ENCODE measurements around the gene KMT2B. TPM values are rescaled to one million over a fixed set of nuclear protein-coding genes. Genes with fewer than 3 reads are reported as not detected.

The KMT2B gene
- total RNA-seq, 1 donor from 2014 or later: 70.2 TPM

DNA sequence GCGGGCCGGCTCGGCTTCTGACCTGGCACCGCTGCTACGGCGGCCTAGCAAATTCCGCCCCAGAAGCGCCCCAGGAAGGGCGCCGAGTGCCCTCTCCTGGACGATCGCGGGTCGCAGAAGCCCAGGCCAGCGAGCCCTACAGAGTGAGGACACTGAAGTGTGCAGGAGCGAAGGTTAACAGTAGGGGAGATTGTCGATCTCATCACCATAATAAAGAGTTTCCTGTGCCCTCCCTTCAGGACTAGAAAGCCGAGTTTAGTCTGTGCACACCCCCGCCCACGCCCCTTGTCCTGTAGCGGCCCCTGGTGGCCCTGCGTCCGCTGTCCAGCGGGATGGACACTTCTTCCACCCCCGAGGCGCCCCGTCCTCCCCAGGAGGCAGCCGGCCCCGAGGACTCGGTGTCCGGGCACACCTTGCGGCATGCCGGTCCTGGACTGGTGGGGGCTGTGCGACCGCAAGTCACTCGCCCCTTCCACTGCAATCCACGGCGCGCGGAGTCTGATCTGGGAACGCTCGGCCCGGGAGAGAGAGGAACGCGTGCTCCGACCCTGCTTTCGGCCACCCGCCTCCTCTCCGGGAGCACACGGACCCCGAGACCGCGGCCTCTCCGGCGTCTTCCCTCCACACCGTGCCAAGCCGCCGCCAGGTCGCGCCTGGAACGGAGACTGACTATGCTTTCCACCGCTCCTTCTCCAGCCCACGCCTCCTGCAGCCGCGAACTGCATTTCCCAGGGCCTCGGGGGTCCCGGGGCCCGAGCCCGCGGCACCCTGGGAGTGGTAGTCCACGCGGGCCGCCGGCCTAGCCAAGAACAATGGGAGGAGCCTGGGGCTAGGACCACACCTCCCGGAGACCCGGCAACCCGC, 770 bp upstream of the KMT2B start:
- Mint-ChIP-seq H3K4me3 (ENCODE audit: low read depth) (peak overlapping the region; percentile 82), H3K27me3 (no peaks in the 10 kb centered on the region), H3K27ac (peak overlapping the region; percentile 97), H3K9me3 (ENCODE audit: low read depth) (no peaks in the 10 kb centered on the region), H3K36me3 (ENCODE audit: insufficient read depth) (peaks cover 1% of the 10 kb centered on the region), H3K4me1 (ENCODE audit: low read depth) (peaks cover 21% of the 10 kb centered on the region)
- peak; percentile 78 for DNase-seq (ENCODE audit: low spot score, unreplicated experiment)
- TF ChIP-seq, protein P1, sequence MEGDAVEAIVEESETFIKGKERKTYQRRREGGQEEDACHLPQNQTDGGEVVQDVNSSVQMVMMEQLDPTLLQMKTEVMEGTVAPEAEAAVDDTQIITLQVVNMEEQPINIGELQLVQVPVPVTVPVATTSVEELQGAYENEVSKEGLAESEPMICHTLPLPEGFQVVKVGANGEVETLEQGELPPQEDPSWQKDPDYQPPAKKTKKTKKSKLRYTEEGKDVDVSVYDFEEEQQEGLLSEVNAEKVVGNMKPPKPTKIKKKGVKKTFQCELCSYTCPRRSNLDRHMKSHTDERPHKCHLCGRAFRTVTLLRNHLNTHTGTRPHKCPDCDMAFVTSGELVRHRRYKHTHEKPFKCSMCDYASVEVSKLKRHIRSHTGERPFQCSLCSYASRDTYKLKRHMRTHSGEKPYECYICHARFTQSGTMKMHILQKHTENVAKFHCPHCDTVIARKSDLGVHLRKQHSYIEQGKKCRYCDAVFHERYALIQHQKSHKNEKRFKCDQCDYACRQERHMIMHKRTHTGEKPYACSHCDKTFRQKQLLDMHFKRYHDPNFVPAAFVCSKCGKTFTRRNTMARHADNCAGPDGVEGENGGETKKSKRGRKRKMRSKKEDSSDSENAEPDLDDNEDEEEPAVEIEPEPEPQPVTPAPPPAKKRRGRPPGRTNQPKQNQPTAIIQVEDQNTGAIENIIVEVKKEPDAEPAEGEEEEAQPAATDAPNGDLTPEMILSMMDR (IDR thresholded peaks at IDR 0.05; ENCODE audit: unreplicated experiment): peak; percentile 85

DNA sequence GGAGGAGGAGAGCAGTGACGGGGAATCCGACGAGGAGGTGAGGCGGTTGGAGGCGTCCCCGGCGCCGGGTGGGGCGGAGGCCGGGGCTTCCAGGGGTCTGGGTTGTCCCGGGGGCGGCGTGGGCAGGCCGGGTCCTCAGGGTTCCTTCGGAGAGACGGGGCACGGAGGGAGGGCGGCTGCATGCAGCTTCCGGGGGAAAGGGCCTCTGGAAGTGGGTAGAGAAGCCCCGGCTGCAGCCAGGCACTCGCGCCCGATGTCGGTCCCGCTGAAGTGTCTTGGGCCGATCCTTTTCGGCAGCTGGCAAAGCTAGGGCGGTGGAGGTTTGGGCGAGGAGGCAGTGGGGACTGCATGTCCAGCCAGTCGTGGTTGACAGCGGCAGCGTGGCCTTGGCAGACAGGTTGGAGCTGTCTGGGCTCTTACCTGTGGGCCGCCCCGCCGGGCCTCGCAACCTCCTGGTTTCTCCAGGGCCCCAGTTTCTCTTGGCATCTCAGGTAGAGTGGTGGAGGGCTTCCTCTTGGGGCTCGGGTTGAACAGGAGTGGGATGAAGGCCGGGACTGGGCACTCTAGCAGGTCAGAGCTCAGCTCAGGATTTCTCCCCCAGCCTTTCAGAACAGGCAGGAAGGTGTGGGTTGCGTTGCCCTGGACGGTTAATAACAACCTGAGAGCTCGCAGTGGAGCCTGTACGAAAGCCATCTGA, 690 bp downstream of the KMT2B start:
- H3K4me3 Mint-ChIP-seq (ENCODE audit: low read depth): peak overlapping the region; percentile 87
- peak overlapping the region; percentile 86 for H3K27ac Mint-ChIP-seq
- H3K4me1 Mint-ChIP-seq (ENCODE audit: low read depth): peaks cover 21% of the 10 kb centered on the region
- no peaks in the 10 kb centered on the region for H3K27me3 Mint-ChIP-seq
- TF ChIP-seq, protein P1 (IDR thresholded peaks at IDR 0.05; ENCODE audit: unreplicated experiment): no peak
- DNase-seq (ENCODE audit: low spot score, unreplicated experiment): no peak
- H3K9me3 Mint-ChIP-seq (ENCODE audit: low read depth): no peaks in the 10 kb centered on the region
- peaks cover 8% of the 10 kb centered on the region for H3K36me3 Mint-ChIP-seq (ENCODE audit: insufficient read depth)

DNA sequence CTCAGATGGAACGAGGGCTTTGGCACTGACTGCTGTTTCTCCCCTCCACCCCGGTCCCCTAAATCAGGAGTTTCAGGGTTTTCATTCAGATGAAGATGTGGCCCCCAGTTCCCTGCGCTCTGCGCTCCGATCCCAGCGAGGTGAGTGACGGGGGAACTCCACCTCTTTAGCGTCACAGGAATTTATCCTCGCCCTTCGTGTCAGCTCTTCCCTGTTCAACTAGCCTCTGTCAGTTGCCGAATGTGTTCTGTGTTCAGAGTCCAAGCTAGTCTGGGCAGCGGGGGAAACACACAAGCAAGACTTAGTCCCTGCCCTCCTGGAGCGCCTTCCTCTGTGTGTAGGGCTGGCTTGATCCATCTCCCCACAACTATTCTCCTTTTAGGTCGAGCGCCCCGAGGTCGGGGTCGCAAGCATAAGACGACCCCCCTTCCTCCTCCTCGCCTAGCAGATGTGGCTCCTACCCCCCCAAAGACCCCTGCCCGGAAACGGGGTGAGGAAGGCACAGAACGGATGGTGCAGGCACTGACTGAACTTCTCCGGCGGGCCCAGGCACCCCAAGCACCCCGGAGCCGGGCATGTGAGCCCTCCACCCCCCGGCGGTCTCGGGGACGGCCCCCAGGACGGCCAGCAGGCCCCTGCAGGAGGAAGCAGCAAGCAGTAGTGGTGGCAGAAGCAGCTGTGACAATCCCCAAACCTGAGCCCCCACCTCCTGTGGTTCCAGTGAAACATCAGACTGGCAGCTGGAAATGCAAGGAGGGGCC, 1.8 kb downstream of the KMT2B start:
- Mint-ChIP-seq H3K27ac (peak overlapping the region; percentile 86), H3K4me3 (ENCODE audit: low read depth) (peak overlapping the region; percentile 87), H3K4me1 (ENCODE audit: low read depth) (peaks cover 21% of the 10 kb centered on the region), H3K9me3 (ENCODE audit: low read depth) (no peaks in the 10 kb centered on the region), H3K36me3 (ENCODE audit: insufficient read depth) (peaks cover 12% of the 10 kb centered on the region), H3K27me3 (no peaks in the 10 kb centered on the region)
- TF ChIP-seq, protein P1 (IDR thresholded peaks at IDR 0.05; ENCODE audit: unreplicated experiment): no peak
- no peak for DNase-seq (ENCODE audit: low spot score, unreplicated experiment)

DNA sequence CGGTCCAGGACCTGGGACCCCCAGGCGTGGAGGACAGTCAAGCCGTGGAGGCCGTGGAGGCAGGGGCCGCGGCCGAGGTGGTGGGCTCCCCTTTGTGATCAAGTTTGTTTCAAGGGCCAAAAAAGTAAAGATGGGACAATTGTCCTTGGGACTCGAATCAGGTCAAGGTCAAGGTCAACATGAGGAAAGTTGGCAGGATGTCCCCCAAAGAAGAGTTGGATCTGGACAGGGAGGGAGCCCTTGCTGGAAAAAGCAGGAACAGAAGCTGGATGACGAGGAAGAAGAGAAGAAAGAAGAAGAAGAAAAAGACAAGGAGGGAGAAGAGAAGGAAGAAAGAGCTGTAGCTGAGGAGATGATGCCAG, 2.3 kb downstream of the KMT2B start:
- H3K4me3 Mint-ChIP-seq (ENCODE audit: low read depth): no peak overlapping the region
- no peak overlapping the region for H3K27ac Mint-ChIP-seq
- no peak for DNase-seq (ENCODE audit: low spot score, unreplicated experiment)
- TF ChIP-seq, protein P1 (IDR thresholded peaks at IDR 0.05; ENCODE audit: unreplicated experiment): no peak
- peaks cover 14% of the 10 kb centered on the region for H3K36me3 Mint-ChIP-seq (ENCODE audit: insufficient read depth)
- H3K27me3 Mint-ChIP-seq: no peaks in the 10 kb centered on the region
- H3K9me3 Mint-ChIP-seq (ENCODE audit: low read depth): no peaks in the 10 kb centered on the region
- H3K4me1 Mint-ChIP-seq (ENCODE audit: low read depth): peaks cover 16% of the 10 kb centered on the region

DNA sequence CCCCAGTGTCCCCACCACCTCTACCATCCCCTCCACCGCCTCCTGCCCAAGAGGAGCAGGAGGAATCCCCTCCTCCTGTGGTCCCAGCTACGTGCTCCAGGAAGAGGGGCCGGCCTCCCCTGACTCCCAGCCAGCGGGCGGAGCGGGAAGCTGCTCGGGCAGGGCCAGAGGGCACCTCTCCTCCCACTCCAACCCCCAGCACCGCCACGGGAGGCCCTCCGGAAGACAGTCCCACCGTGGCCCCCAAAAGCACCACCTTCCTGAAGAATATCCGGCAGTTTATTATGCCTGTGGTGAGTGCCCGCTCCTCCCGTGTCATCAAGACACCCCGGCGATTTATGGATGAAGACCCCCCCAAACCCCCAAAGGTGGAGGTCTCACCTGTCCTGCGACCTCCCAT, 2.8 kb downstream of the KMT2B start:
- H3K9me3 Mint-ChIP-seq (ENCODE audit: low read depth): no peaks in the 10 kb centered on the region
- DNase-seq (ENCODE audit: low spot score, unreplicated experiment): no peak
- H3K27me3 Mint-ChIP-seq: no peaks in the 10 kb centered on the region

More for the DNA sequence above, 2.8 kb downstream of the KMT2B start:
- Mint-ChIP-seq H3K36me3 (ENCODE audit: insufficient read depth) (peaks cover 14% of the 10 kb centered on the region), H3K4me3 (ENCODE audit: low read depth) (no peak overlapping the region), H3K27ac (no peak overlapping the region), H3K4me1 (ENCODE audit: low read depth) (peaks cover 15% of the 10 kb centered on the region)
- TF ChIP-seq, protein P1 (IDR thresholded peaks at IDR 0.05; ENCODE audit: unreplicated experiment): no peak
